ENCODE measurements around the gene LDLRAP1.

Gene LDLRAP1

GRCh38 chr1:25544243-25544764 is 898 bp downstream of the LDLRAP1 start:
- peak overlapping the region; percentile 71; the same call in 1 of the 2 replicates for H3K9ac ChIP-seq (ENCODE audit: low read length)
- no peaks in the 10 kb centered on the region for H3K9me3 ChIP-seq (ENCODE audit: low read length)
- no peaks in the 10 kb centered on the region for H3F3A ChIP-seq (ENCODE audit: insufficient read depth, low read length)
- TF ChIP-seq EZH2 (IDR thresholded peaks at IDR 0.05; ENCODE audit: borderline replicate concordance, low read length) = no peak
- no peak for TF ChIP-seq CTCF (IDR thresholded peaks at IDR 0.05; ENCODE audit: low read length)
- H3K4me3 ChIP-seq (ENCODE audit: low read depth, low read length, poor library complexity, severe bottlenecking) = peak overlapping the region; percentile 68
- H3K4me2 ChIP-seq (ENCODE audit: low read length) = peak overlapping the region; percentile 83
- no peaks in the 10 kb centered on the region for H3K79me2 ChIP-seq (ENCODE audit: insufficient read depth, low read length)
- no peaks in the 10 kb centered on the region for H3K9me2 ChIP-seq (ENCODE audit: low read depth, low read length)
- no peak overlapping the region for H3K27ac ChIP-seq (ENCODE audit: low read depth, low read length, poor library complexity, severe bottlenecking)
- no peak overlapping the region for H2AFZ ChIP-seq (ENCODE audit: low read length)
- peaks cover 14% of the 10 kb centered on the region for H3K27me3 ChIP-seq (ENCODE audit: insufficient read depth, low read length)
- peaks cover 20% of the 10 kb centered on the region for H3K4me1 ChIP-seq (ENCODE audit: insufficient read depth, low read length, severe bottlenecking)
- no peaks in the 10 kb centered on the region for H3K36me3 ChIP-seq (ENCODE audit: insufficient read depth, low read length)
- no peaks in the 10 kb centered on the region for H4K20me1 ChIP-seq (ENCODE audit: insufficient read depth, low read length)

GRCh38 chr1:25544819-25545218 is 1.4 kb downstream of the LDLRAP1 start:
- no peaks in the 10 kb centered on the region for H4K20me1 ChIP-seq (ENCODE audit: insufficient read depth, low read length)

GRCh38 chr1:25545767-25546166 is 2.4 kb downstream of the LDLRAP1 start:
- H3F3A ChIP-seq (ENCODE audit: insufficient read depth, low read length) = no peaks in the 10 kb centered on the region
- no peak overlapping the region for H3K9ac ChIP-seq (ENCODE audit: low read length)
- H3K36me3 ChIP-seq (ENCODE audit: insufficient read depth, low read length) = no peaks in the 10 kb centered on the region
- no peaks in the 10 kb centered on the region for H4K20me1 ChIP-seq (ENCODE audit: insufficient read depth, low read length)
- H3K4me2 ChIP-seq (ENCODE audit: low read length) = no peak overlapping the region
- peaks cover 28% of the 10 kb centered on the region for H3K4me1 ChIP-seq (ENCODE audit: insufficient read depth, low read length, severe bottlenecking)
- peaks cover 13% of the 10 kb centered on the region for H3K27me3 ChIP-seq (ENCODE audit: insufficient read depth, low read length)
- H3K27ac ChIP-seq (ENCODE audit: low read depth, low read length, poor library complexity, severe bottlenecking) = no peak overlapping the region
- H2AFZ ChIP-seq (ENCODE audit: low read length) = no peak overlapping the region
- H3K9me2 ChIP-seq (ENCODE audit: low read depth, low read length) = no peaks in the 10 kb centered on the region
- no peak overlapping the region for H3K4me3 ChIP-seq (ENCODE audit: low read depth, low read length, poor library complexity, severe bottlenecking)
- TF ChIP-seq EZH2 (IDR thresholded peaks at IDR 0.05; ENCODE audit: borderline replicate concordance, low read length) (no peak), CTCF (IDR thresholded peaks at IDR 0.05; ENCODE audit: low read length) (no peak)
- no peaks in the 10 kb centered on the region for H3K79me2 ChIP-seq (ENCODE audit: insufficient read depth, low read length)
- no peaks in the 10 kb centered on the region for H3K9me3 ChIP-seq (ENCODE audit: low read length)

More at GRCh38 chr1:25544819-25545218, 1.4 kb downstream of the LDLRAP1 start:
- no peak overlapping the region for H2AFZ ChIP-seq (ENCODE audit: low read length)
- H3K27me3 ChIP-seq (ENCODE audit: insufficient read depth, low read length) = peaks cover 14% of the 10 kb centered on the region
- no peaks in the 10 kb centered on the region for H3K9me3 ChIP-seq (ENCODE audit: low read length)
- TF ChIP-seq CTCF (IDR thresholded peaks at IDR 0.05; ENCODE audit: low read length) (no peak), EZH2 (IDR thresholded peaks at IDR 0.05; ENCODE audit: borderline replicate concordance, low read length) (no peak)
- H3F3A ChIP-seq (ENCODE audit: insufficient read depth, low read length) = no peaks in the 10 kb centered on the region
- H3K9me2 ChIP-seq (ENCODE audit: low read depth, low read length) = no peaks in the 10 kb centered on the region
- H3K9ac ChIP-seq (ENCODE audit: low read length) = no peak overlapping the region
- H3K4me2 ChIP-seq (ENCODE audit: low read length) = no peak overlapping the region
- no peak overlapping the region for H3K4me3 ChIP-seq (ENCODE audit: low read depth, low read length, poor library complexity, severe bottlenecking)
- H3K36me3 ChIP-seq (ENCODE audit: insufficient read depth, low read length) = no peaks in the 10 kb centered on the region
- no peak overlapping the region for H3K27ac ChIP-seq (ENCODE audit: low read depth, low read length, poor library complexity, severe bottlenecking)
- no peaks in the 10 kb centered on the region for H3K79me2 ChIP-seq (ENCODE audit: insufficient read depth, low read length)
- H3K4me1 ChIP-seq (ENCODE audit: insufficient read depth, low read length, severe bottlenecking) = peaks cover 25% of the 10 kb centered on the region
